H1 (cell line): ENCODE measurements around the gene CACNA1G. TPM values are rescaled to one million over a fixed set of nuclear protein-coding genes. Genes with fewer than 3 reads are reported as not detected.

Experiments used
- SIX5 ChIP-seq: IDR thresholded peaks from 2 replicates; pipeline ENCODE4 v1.6.1; 2011; ENCODE audit warnings: mild to moderate bottlenecking, low read depth, low read length
- polyA plus RNA-seq, 7 experiments: library from polyadenylated mRNA; depleted of rRNA in 3 of 7; stranded (reverse) in 5 of 7; unstranded in 2 of 7; fragments of >200 nt in 5 of 7; fragments of 200-250 nt in 2 of 7; gene quantifications; 1 replicate in 5 of 7; 2 replicates in 1 of 7; 4 replicates in 1 of 7; pipeline versions ENCODE4 v1.2.1 to v1.2.3, GENCODE V29; 2011 to 2013; ENCODE audit warnings: missing spikeins in 2 of 7, mixed read lengths in 2 of 7
- total RNA-seq: library from RNA; stranded (reverse); fragmentation: NEBNext Ultra II Directional; extraction: Animal tissue kit (Norgen Biotek cat#: 25700); gene quantifications from 2 replicates; pipeline ENCODE4 v1.2.1, GENCODE V29; 2021

CACNA1G gene
- total and polyA plus RNA-seq, 2 of the 8 experiments (the other 6 are each of a cell fraction or from before 2014, with no cell fraction given), result 2.9 to 4.9 TPM

DNA sequence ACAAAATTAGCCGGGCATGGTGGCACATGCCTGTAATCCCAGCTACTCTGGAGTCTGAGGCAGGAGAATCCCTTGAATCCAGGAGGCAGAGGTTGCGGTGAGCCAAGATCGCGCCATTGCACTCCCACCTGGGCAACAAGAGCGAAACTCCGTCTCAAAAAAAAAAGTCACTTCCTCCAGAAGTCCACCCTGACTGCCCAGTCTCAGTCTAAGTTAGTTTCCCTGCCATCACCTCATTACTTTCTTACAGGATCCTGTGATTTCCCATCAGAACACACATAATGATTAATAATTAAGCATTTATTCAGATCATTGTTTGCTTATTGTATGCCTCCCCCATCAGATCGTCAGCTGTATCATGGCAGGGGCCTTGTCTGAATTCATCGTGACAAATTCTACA lies 105.8 kb downstream of the CACNA1G start (continued):
- no peak for TF ChIP-seq SIX5
